Sciatic nerve (tissue), 2 donors: ENCODE measurements around the gene DSP. TPM values are rescaled to one million over a fixed set of nuclear protein-coding genes. Genes with fewer than 3 reads are reported as not detected.

ENCODE experiments used
- ATAC-seq: fragments of 200-7000 bp; cut with Tn5 transposase; one replicate; pipeline ENCODE4 v1.9.1; 2020; ENCODE audit warnings: mild to moderate bottlenecking, moderate library complexity
- DNase-seq: peaks from one replicate; pipeline ENCODE4 v3.0.0-alpha.2; 2020; ENCODE audit warnings: low spot score
- intact Hi-C: fragments of 100-400 bp; cut with DNase I; formaldehyde crosslinking; loops from one replicate; pipeline ENCODE4 v1.14.2; 2022
- total RNA-seq: library from RNA; stranded (reverse); fragmentation: NEBNext Ultra II Directional; extraction: Animal tissue kit (Norgen Biotek cat#: 25700); gene quantifications from one replicate; pipeline ENCODE4 v1.2.1, GENCODE V29; 2021
- donor health status: DM: no; HTN: no; CAD: no.
- donor health status: DM: no; HTN: no; CAD: no.

The DSP gene
- total RNA-seq, 1 donor from 2014 or later, result 7.2 TPM

GRCh38 chr6:7556394-7557106 lies 15.1 kb downstream of the DSP start:
- ATAC-seq, result no peak
- intact Hi-C loops, result no loop called here

DNA sequence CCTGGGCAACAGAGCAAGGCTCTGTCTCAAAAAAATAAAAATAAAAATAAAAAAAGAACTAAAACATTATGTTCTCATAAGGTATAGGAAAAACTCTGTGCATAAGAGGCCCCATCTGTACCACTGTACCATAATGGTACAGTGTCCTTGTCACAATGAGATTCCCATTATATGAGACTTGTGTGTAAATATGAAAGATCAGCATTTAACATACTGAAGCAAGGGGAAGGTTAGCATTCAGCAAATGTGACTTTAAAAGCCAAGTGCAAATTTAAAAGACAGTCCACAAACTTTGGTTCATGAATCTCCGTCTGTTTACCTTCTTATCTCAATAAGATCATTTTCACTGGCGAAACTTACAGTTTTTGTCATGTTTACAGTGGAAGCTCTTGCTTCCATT lies 16.2 kb downstream of the DSP start:
- intact Hi-C loops, result no loop called here
- ATAC-seq, result no peak
- no peak for DNase-seq

More at GRCh38 chr6:7556394-7557106, 15.1 kb downstream of the DSP start:
- DNase-seq, result no peak

DNA sequence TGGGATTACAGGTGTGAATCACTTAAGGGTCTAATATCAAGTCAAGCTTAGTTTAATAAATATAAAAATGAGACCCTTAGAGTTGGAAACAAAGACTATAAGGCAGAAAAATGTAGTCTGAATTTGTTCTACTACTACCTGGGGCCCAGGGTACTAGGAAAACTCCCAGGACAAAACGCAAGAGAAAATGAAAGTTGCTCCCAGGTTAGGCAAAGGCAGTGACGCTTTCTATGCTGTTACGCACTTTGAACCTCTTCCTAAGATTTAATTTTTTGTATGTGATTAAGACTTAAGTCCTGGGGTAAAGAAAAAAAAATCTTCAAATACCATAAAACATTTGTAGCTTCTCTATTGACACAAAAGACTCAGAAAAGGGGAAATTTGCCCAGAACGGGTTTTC lies 17.3 kb downstream of the DSP start:
- ATAC-seq (no peak), DNase-seq (no peak)
- intact Hi-C loops, result no loop called here

DNA sequence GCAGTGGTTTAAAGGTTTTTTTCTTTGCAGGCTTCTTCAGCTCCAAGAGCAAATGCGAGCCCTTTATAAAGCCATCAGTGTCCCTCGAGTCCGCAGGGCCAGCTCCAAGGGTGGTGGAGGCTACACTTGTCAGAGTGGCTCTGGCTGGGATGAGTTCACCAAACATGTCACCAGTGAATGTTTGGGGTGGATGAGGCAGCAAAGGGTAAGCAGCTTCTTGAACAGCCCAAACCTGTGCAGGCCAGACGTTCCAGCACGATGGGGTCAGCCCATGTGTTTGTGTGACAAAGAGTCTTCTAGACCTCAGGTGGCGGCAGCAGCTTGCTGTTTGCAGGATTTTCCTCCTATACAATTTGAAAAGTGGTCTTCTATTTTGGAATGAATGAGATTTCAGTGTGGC lies 17.7 kb downstream of the DSP start:
- intact Hi-C loops, result no loop called here
- ATAC-seq, result no peak
- DNase-seq, result no peak

DNA sequence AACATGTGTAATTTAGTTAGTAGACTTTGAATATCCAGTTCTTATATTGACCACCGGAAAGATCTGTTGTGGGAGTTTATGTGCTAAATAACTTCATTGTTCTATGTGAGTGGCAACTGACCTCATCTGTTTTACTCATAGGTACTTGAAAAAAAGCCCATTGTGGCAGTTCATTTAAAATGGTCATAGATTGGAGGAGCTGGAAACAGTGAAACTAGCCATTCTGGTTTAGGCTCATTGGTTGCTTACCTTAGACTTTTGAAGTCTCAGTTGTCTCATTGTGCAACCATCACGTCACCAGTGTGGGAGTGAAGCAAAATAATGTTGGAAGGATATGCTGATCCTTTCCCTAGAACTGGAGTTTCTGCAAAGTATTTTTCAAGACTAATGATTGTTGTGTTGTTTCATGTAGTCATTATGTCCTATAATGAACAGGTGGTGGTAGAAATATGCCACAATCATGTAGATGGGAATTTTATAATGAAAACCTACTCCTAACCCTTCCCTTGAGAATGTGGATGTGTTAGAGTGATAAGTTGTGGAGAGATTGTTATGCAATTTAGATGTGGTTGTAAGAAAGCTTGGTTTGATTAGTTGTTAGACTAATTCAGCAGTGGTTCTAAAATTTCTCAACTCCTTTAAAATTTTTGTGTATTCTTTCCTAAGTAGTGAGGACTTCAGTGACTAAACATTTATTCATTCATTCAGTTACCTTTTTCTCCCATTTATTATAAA lies 18.3 kb downstream of the DSP start:
- no peak for DNase-seq
- ATAC-seq, result no peak

GRCh38 chr6:7561153-7561964 lies 19.9 kb downstream of the DSP start:
- ATAC-seq, result no peak
- intact Hi-C loops, result no loop called here

More for the DNA sequence above, 18.3 kb downstream of the DSP start:
- intact Hi-C loops, result no loop called here

GRCh38 chr6:7562769-7563168 lies 21.3 kb downstream of the DSP start:
- intact Hi-C loops, result no loop called here
- ATAC-seq (no peak), DNase-seq (no peak)

More at GRCh38 chr6:7561153-7561964, 19.9 kb downstream of the DSP start:
- no peak for DNase-seq

DNA sequence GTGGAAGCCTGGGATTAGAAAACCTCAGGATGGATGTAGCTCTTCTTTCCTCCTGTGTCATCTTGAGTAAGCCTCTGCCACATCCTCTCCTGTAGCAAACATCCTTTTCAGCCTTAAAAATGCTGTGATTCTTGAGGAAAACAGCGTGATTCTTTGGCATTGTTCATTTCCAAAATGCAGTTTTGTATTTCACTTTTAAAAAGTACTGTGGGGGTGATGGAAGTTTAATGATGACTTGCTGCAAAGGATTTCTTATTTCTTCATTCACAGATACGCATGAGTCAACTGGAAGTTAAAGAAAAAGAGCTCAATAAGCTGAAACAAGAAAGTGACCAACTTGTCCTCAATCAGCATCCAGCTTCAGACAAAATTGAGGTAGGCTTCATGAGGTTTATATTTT lies 24.6 kb downstream of the DSP start:
- intact Hi-C loops, result no loop called here
- no peak for ATAC-seq

GRCh38 chr6:7566617-7567173 lies 25.2 kb downstream of the DSP start:
- intact Hi-C loops, result no loop called here
- ATAC-seq, result no peak
- DNase-seq, result no peak

More for the DNA sequence above, 24.6 kb downstream of the DSP start:
- DNase-seq, result no peak

GRCh38 chr6:7568021-7568420 lies 26.6 kb downstream of the DSP start:
- DNase-seq (no peak), ATAC-seq (no peak)
- intact Hi-C loops, result no loop called here

- ATAC-seq (no peak), DNase-seq (no peak)
- intact Hi-C loops, result no loop called here
These were observed 27.6 kb downstream of the DSP start for GRCh38 chr6:7569082-7569481.

GRCh38 chr6:7572213-7572943 lies 30.9 kb downstream of the DSP start:
- ATAC-seq (no peak), DNase-seq (no peak)
- intact Hi-C loops, result no loop called here

GRCh38 chr6:7574500-7574899 lies 33.0 kb downstream of the DSP start:
- intact Hi-C loops, result no loop called here
- ATAC-seq (no peak), DNase-seq (no peak)

DNA sequence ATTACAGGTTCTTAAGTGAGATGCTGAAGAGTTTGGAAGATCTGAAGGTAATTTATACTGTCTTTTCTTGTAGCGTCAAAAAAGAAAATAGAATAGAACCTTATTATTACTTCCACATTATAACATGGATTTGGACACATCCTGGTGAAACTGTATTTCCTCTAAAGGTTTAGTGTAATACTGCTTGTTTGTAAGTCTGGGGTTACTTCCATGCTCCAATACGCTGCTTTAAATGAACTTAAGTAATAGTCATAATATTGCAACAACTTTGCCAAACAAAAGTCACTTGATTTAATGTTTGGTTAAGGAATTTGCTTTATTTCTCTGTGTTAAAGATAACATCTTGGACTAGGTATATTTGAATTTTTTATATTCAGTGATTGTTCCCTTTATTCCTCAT lies 37.0 kb downstream of the DSP start:
- DNase-seq (no peak), ATAC-seq (no peak)
- intact Hi-C loops, result no loop called here

GRCh38 chr6:7578931-7579330 lies 37.5 kb downstream of the DSP start:
- intact Hi-C loops, result no loop called here
- ATAC-seq, result no peak

DNA sequence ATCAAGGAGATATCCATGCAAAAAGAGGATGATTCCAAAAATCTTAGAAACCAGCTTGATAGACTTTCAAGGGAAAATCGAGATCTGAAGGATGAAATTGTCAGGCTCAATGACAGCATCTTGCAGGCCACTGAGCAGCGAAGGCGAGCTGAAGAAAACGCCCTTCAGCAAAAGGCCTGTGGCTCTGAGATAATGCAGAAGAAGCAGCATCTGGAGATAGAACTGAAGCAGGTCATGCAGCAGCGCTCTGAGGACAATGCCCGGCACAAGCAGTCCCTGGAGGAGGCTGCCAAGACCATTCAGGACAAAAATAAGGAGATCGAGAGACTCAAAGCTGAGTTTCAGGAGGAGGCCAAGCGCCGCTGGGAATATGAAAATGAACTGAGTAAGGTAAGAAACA lies 38.4 kb downstream of the DSP start:
- ATAC-seq (no peak), DNase-seq (no peak)
- intact Hi-C loops, result no loop called here

More at GRCh38 chr6:7578931-7579330, 37.5 kb downstream of the DSP start:
- no peak for DNase-seq

GRCh38 chr6:7580537-7580926 lies 39.1 kb downstream of the DSP start:
- no peak for ATAC-seq
- intact Hi-C loops, result no loop called here
- no peak for DNase-seq

- intact Hi-C loops, result no loop called here
- DNase-seq (no peak), ATAC-seq (no peak)
These were observed 39.6 kb downstream of the DSP start for GRCh38 chr6:7580927-7581618.
